HPDE6-E6E7 (cell line): Measurements from ENCODE around the gene NRN1.
"Not testable (repeated sequence)": the region's sequence is repeated elsewhere in the genome, so short reads cannot be mapped to it uniquely, and the experiment has no call there.

Source experiments
- DNase-seq: peaks from one replicate; pipeline ENCODE4 v3.0.0; 2011; ENCODE audit warnings: missing footprints; ENCODE audit errors: extremely low spot score

NRN1 gene

GRCh38 chr6:5981126-5982026 is 25.3 kb downstream of the NRN1 start:
- no peak for DNase-seq

GRCh38 chr6:5979650-5980420 is 26.9 kb downstream of the NRN1 start:
- no peak for DNase-seq

- DNase-seq: no peak
Measured at GRCh38 chr6:5976811-5977210, 29.9 kb downstream of the NRN1 start.

- DNase-seq: no peak
Measured at GRCh38 chr6:5968817-5969734, 37.6 kb downstream of the NRN1 start.

GRCh38 chr6:5968036-5968435 is 38.7 kb downstream of the NRN1 start:
- DNase-seq: not testable (repeated sequence)

GRCh38 chr6:5967594-5967993 is 39.1 kb downstream of the NRN1 start:
- no peak for DNase-seq

- DNase-seq: no peak
Measured at GRCh38 chr6:5962794-5963193, 43.9 kb downstream of the NRN1 start.

GRCh38 chr6:5961836-5962235 is 44.9 kb downstream of the NRN1 start:
- no peak for DNase-seq

- DNase-seq: no peak
Measured at GRCh38 chr6:5960456-5960855, 46.3 kb downstream of the NRN1 start.

- DNase-seq: no peak
Measured at GRCh38 chr6:5958921-5959320, 47.8 kb downstream of the NRN1 start.

- DNase-seq: no peak
Measured at GRCh38 chr6:5956939-5957338, 49.8 kb downstream of the NRN1 start.

- no peak for DNase-seq
Measured at GRCh38 chr6:5950361-5950785, 56.4 kb downstream of the NRN1 start.
